ENCODE results near the gene FLG.
"Not testable (repeated sequence)": the region's sequence is repeated elsewhere in the genome, so short reads cannot be mapped to it uniquely, and the experiment has no call there.

FLG gene

DNA sequence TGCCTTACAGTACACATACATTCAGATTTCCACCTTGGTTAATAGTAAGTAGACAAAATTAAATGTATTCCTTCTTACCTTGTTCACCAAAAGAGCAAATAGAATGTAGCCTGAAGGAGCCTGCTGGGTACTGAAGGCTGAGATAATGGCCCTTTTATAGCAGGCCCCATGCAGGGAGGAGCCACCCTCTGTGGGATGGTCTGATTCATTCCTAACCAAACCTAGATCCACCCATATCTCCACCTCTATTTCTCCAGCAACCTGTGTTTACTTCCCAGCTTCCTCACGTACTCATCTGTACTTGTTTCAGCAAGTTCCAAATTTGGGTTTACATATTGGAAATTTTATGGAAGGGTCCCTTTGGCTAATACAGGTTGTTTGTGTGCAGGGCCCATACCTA, at the start of gene FLG:
Gene FLG (minus strand): TSS at position 129 of the 400 bp plus-strand sequence. CDS start 9,783 bp downstream, outside the sequence.
- DNase-seq: no peak
- in situ Hi-C loops (cut with HindIII; ENCODE audit: low pct_ligation_motif_present, low pct_unique_long_range_greater_than_20kb, low sequenced_read_pairs): no loop called here

DNA sequence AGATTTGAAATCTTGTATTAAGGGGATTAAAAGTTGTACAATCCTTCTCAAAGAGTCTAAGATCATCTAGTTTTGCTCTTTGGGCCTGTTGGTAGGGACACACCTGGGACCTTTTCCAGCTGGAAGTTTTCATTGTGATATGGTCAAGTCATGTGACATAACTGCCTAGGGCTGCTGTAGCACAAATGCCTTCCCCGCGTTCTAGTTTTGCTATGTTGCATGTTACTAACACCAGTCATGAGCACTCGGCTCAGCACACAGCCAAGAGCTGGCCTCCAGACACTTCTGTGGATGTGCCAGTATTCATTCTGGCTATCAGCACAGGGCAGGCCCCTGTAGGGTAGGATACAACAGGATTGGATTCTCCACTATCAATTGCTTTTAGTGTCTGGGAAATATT, 49.4 kb upstream of the FLG start:
- no peak for DNase-seq
- in situ Hi-C loops (cut with HindIII; ENCODE audit: low pct_ligation_motif_present, low pct_unique_long_range_greater_than_20kb, low sequenced_read_pairs): no loop called here

DNA sequence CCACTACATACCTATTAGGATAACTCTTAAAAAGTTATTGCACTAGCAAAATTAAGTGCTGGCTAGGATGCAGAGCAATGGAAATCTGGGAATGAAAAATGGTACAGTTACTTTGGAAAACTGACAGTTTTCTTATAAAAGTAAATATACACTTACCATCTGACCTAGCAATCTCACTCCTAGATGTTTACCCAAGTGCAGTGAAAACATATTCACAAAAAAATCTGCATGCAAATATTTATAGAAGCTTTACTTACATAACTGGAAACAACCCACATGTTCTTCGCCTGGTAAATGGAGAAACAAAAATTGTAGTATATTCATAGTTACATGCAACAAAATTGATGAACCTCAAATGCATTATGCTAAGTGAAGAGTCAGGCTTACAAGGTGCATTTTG, 47.6 kb upstream of the FLG start:
- DNase-seq: no peak
- in situ Hi-C loops (cut with HindIII; ENCODE audit: low pct_ligation_motif_present, low pct_unique_long_range_greater_than_20kb, low sequenced_read_pairs): no loop called here

GRCh38 chr1:152367436-152367835, 42.4 kb upstream of the FLG start:
- in situ Hi-C loops (cut with HindIII; ENCODE audit: low pct_ligation_motif_present, low pct_unique_long_range_greater_than_20kb, low sequenced_read_pairs): no loop called here

GRCh38 chr1:152359906-152360305, 34.9 kb upstream of the FLG start, which contains the start of gene FLG2:
Gene FLG2 (minus strand): TSS chr1:152360006. CDS start chr1:152358884, 1,122 bp downstream.
- in situ Hi-C loops (cut with HindIII; ENCODE audit: low pct_ligation_motif_present, low pct_unique_long_range_greater_than_20kb, low sequenced_read_pairs): no loop called here
- DNase-seq: no peak

More at GRCh38 chr1:152367436-152367835, 42.4 kb upstream of the FLG start:
- no peak for DNase-seq

- in situ Hi-C loops (cut with HindIII; ENCODE audit: low pct_ligation_motif_present, low pct_unique_long_range_greater_than_20kb, low sequenced_read_pairs): no loop called here
- no peak for DNase-seq
Observed at GRCh38 chr1:152356736-152357135, 31.7 kb upstream of the FLG start.

GRCh38 chr1:152349611-152350010, 24.6 kb upstream of the FLG start:
- DNase-seq: no peak
- in situ Hi-C loops (cut with HindIII; ENCODE audit: low pct_ligation_motif_present, low pct_unique_long_range_greater_than_20kb, low sequenced_read_pairs): no loop called here

DNA sequence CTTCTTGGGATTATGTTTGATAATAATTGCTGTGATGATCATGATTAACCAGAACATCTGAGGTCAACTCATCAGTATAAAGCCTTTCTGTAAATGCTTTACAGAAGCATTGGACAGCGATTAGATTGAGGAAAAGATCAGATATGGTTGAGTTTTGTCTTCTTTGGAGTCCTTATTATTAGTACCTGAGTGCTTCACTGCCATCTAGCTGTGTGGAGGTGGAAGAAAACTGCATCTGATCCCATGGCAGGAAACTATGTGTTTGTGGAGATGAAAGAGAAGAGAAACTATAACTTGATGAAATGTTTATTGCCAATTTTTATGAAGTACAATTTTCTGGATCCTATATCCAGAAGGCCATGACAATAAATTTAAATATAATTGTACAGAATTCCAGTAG, 23.4 kb upstream of the FLG start:
- DNase-seq: peak; percentile 22
- in situ Hi-C loops (cut with HindIII; ENCODE audit: low pct_ligation_motif_present, low pct_unique_long_range_greater_than_20kb, low sequenced_read_pairs): no loop called here

- peak; percentile 75 for DNase-seq
- in situ Hi-C loops (cut with HindIII; ENCODE audit: low pct_ligation_motif_present, low pct_unique_long_range_greater_than_20kb, low sequenced_read_pairs): no loop called here
Observed at GRCh38 chr1:152347116-152347728, 22.2 kb upstream of the FLG start.

- no peak for DNase-seq
- in situ Hi-C loops (cut with HindIII; ENCODE audit: low pct_ligation_motif_present, low pct_unique_long_range_greater_than_20kb, low sequenced_read_pairs): no loop called here
Observed at GRCh38 chr1:152344438-152344837, 19.4 kb upstream of the FLG start.

GRCh38 chr1:152343006-152343405, 18.0 kb upstream of the FLG start:
- no peak for DNase-seq
- in situ Hi-C loops (cut with HindIII; ENCODE audit: low pct_ligation_motif_present, low pct_unique_long_range_greater_than_20kb, low sequenced_read_pairs): no loop called here

GRCh38 chr1:152335399-152335798, 10.4 kb upstream of the FLG start:
- in situ Hi-C loops (cut with HindIII; ENCODE audit: low pct_ligation_motif_present, low pct_unique_long_range_greater_than_20kb, low sequenced_read_pairs): no loop called here
- no peak for DNase-seq

DNA sequence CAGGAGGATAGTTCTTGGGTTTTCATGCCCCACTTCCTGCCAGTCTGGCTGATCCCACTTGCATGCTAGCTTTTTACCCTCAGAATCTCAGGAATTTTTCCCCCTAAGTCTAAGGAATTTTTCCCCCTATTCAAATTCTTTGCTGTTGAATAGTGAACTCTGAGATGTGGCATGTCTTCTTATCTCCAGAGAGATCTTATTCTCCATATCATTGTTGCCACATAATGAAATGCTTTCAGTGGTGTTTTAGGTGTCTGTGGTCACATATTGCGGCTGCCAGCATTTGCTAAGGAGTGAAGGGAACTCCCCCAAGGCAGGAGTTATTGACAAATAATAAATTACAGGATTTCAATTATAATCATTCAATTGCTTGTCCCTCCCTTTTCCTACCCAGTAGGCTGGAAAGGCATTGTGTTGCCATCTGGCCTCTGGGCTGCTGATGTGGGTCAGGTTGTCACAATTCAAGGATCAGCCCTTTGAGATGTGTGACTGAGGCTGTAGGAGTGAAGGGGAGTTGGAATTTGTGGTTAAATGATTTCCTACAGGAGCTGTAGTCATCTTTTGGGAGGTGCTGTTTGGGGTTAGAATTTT, 3.9 kb upstream of the FLG start:
- in situ Hi-C loops (cut with HindIII; ENCODE audit: low pct_ligation_motif_present, low pct_unique_long_range_greater_than_20kb, low sequenced_read_pairs): no loop called here
- DNase-seq: peak; percentile 90

DNA sequence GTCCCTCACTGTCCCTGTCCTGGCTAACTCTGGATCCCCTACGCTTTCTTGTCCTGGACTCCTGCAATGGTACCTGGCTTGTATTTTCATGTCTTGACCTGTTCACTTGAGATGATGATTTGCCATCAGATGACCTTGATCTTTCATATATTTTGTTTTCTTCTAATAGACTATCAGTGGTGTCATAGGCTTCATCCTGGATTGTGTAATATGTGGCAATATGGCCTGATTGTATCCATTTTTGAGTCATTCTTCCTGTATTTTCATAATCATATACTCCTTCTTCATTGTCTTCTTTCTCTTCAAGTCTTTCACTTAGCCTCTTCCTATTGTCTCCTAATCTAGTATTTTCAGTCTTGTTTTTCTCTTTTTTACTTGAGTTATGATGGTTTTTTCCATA, 11.1 kb downstream of the FLG start:
- in situ Hi-C loops (cut with HindIII; ENCODE audit: low pct_ligation_motif_present, low pct_unique_long_range_greater_than_20kb, low sequenced_read_pairs): no loop called here
- DNase-seq: no peak

GRCh38 chr1:152313319-152313801, 11.7 kb downstream of the FLG start:
- no peak for DNase-seq
- in situ Hi-C loops (cut with HindIII; ENCODE audit: low pct_ligation_motif_present, low pct_unique_long_range_greater_than_20kb, low sequenced_read_pairs): no loop called here

DNA sequence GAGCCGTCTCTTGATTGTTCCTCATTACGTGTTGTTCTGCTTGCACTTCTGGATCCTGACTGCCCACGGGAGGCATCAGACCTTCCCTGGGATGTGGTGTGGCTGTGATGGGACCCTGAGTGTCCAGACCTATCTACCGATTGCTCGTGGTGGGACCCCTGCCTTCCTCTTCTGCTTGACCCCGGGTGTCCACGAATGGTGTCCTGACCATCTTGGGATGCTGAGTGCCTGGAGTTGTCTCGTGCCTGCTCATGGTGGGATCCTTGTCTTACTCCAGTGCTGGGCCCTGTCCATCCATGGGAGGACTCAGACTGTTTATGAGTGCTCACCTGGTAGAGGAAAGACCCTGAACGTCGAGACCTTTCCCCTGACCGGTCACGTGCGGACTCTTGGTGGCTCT, 12.9 kb downstream of the FLG start:
- in situ Hi-C loops (cut with HindIII; ENCODE audit: low pct_ligation_motif_present, low pct_unique_long_range_greater_than_20kb, low sequenced_read_pairs); DNase-seq: not testable (repeated sequence)

DNA sequence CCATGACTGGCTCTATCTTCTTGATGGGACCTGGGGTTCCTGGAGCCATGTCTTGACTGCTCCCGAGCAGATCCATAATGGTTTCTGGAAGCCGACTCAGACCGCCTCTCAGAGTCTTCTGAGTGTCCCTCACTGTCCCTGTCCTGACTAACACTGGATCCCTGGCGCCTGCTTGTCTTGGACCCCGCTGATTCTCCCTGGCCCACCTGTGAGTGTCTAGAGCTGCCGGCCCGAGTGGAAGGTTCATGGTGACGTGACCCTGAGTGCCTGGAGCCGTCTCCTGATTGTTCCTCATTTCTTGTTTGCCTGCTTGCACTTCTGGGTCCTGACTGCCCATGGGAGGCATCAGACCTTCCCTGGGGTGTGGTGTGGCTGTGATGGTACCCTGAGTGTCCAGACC, 15.1 kb downstream of the FLG start:
- in situ Hi-C loops (cut with HindIII; ENCODE audit: low pct_ligation_motif_present, low pct_unique_long_range_greater_than_20kb, low sequenced_read_pairs): no loop called here
- no peak for DNase-seq

GRCh38 chr1:152309320-152309901, 15.6 kb downstream of the FLG start:
- DNase-seq; in situ Hi-C loops (cut with HindIII; ENCODE audit: low pct_ligation_motif_present, low pct_unique_long_range_greater_than_20kb, low sequenced_read_pairs): not testable (repeated sequence)

DNA sequence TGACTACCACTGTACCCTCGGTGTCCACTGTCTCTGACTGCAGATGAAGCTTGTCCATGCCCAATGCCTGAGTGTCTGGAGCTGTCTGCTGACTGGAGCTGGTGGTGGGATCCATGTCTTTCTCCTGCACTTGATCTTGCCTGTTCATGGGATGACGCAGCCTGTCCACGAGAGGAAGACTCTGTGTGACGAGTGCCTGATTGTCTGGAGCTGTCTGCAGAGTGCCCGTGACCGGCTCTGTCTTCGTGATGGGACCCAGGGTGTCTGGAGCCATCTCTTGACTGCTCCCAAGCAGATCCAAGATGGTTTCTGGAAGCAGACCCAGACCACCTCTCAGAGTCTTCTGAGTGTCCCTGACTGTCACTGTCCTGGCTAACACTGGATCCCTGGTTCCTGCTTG, 16.3 kb downstream of the FLG start:
- in situ Hi-C loops (cut with HindIII; ENCODE audit: low pct_ligation_motif_present, low pct_unique_long_range_greater_than_20kb, low sequenced_read_pairs); DNase-seq: not testable (repeated sequence)

- DNase-seq; in situ Hi-C loops (cut with HindIII; ENCODE audit: low pct_ligation_motif_present, low pct_unique_long_range_greater_than_20kb, low sequenced_read_pairs): not testable (repeated sequence)
Observed at GRCh38 chr1:152307970-152308369, 17.1 kb downstream of the FLG start.

All from ACHN (cell line).